ENCODE data around the gene DOCK10.

DNA sequence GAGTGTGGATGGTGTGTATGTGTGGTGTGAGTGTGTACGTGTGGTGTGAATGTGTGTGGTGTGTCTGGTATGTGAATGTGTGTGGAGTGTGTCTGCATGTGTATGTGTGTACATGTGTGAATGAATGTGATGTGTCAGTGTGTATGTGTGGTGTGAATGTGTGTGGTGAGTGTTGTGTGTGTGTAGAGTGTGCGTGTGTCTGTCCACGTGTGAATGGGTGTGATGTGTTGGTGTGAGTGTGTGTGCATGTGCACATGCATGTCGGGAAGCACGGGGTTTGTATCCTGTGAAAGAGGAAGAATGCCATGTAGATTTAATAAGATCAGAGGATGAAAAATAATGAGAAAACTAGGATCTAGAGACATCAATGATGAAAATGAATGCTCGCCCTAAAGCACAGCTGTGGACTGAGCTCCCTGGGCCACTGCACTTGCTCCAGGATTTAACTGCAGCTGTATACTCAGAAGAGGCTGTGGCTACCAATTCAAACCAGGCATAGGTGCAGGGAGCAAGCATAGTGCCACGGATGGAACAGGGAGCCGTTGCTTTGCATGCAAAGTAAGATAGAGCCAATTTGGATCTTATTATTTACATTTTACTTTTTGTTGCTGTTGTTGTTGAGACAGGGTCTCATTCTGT lies 122.7 kb downstream of the DOCK10 start:
- TF ChIP-seq, protein P1, sequence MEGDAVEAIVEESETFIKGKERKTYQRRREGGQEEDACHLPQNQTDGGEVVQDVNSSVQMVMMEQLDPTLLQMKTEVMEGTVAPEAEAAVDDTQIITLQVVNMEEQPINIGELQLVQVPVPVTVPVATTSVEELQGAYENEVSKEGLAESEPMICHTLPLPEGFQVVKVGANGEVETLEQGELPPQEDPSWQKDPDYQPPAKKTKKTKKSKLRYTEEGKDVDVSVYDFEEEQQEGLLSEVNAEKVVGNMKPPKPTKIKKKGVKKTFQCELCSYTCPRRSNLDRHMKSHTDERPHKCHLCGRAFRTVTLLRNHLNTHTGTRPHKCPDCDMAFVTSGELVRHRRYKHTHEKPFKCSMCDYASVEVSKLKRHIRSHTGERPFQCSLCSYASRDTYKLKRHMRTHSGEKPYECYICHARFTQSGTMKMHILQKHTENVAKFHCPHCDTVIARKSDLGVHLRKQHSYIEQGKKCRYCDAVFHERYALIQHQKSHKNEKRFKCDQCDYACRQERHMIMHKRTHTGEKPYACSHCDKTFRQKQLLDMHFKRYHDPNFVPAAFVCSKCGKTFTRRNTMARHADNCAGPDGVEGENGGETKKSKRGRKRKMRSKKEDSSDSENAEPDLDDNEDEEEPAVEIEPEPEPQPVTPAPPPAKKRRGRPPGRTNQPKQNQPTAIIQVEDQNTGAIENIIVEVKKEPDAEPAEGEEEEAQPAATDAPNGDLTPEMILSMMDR (optimal IDR thresholded peaks at IDR 0.05 in 1 of 3, IDR thresholded peaks at IDR 0.05 in 1 of 3, conservative IDR thresholded peaks at IDR 0.05 in 1 of 3; ENCODE audit: extremely low read depth in 1 of 3, insufficient read depth in 2 of 3, low read length in 3 of 3): no peak
- no peak for TF ChIP-seq EZH2 (IDR thresholded peaks at IDR 0.05; ENCODE audit: low read length)
